Fibroblast of lung (primary cell): ENCODE measurements around the gene SEZ6L. TPM values are rescaled to one million over a fixed set of nuclear protein-coding genes. Genes with fewer than 3 reads are reported as not detected.

ENCODE experiments used
- DNase-seq, 2 donors: peaks; one replicate each; pipeline versions ENCODE4 v3.0.0 to v3.0.0-alpha.2; 2010; ENCODE audit warnings: low read depth in 2 of 2
- H2AFZ ChIP-seq: 2 replicates; pipeline ENCODE4 v1.5.1; 2012; ENCODE audit warnings: low read length, control low read depth, inconsistent platforms
- H3K27ac ChIP-seq: 2 replicates; pipeline ENCODE4 v1.5.1; 2011; ENCODE audit warnings: low read length, control low read depth; ENCODE audit not compliant: insufficient read depth
- H3K27me3 ChIP-seq: 2 replicates; pipeline ENCODE4 v1.5.1; 2011; ENCODE audit warnings: mild to moderate bottlenecking, low read length; ENCODE audit not compliant: control insufficient read depth, insufficient read depth
- H3K36me3 ChIP-seq: 2 replicates; pipeline ENCODE4 v1.5.1; 2011; ENCODE audit warnings: low read length; ENCODE audit not compliant: control insufficient read depth, insufficient read depth
- H3K4me1 ChIP-seq: 2 replicates; pipeline ENCODE4 v1.5.1; 2011; ENCODE audit warnings: low read length; ENCODE audit not compliant: control insufficient read depth, insufficient read depth; ENCODE audit errors: extremely low read depth
- H3K4me2 ChIP-seq: 2 replicates; pipeline ENCODE4 v1.5.1; 2011; ENCODE audit warnings: low read length, control low read depth; ENCODE audit not compliant: insufficient read depth; ENCODE audit errors: extremely low read depth
- H3K4me3 ChIP-seq, 4 experiments: fragments of 200-600 bp in 1 of 4; sonication (generic) in 1 of 4; replicated peaks in 1 of 4; 2 replicates each; pipeline ENCODE4 v1.5.1; 2011 to 2016; ENCODE audit warnings: low read length in 4 of 4, low read depth in 3 of 4, mild to moderate bottlenecking in 3 of 4, control low read depth in 2 of 4, inconsistent platforms in 1 of 4, mixed read lengths in 1 of 4; ENCODE audit not compliant: insufficient read depth in 1 of 4; ENCODE audit errors: control extremely low read depth in 1 of 4
- H3K79me2 ChIP-seq: 2 replicates; pipeline ENCODE4 v1.5.1; 2012; ENCODE audit warnings: mild to moderate bottlenecking, low read length, inconsistent platforms; ENCODE audit not compliant: control insufficient read depth, insufficient read depth
- H3K9ac ChIP-seq: 2 replicates; pipeline ENCODE4 v1.5.1; 2011; ENCODE audit warnings: mild to moderate bottlenecking, low read length, control low read depth; ENCODE audit not compliant: insufficient read depth
- H3K9me3 ChIP-seq: 2 replicates; pipeline ENCODE4 v1.5.1; 2012; ENCODE audit warnings: low read depth, low read length; ENCODE audit not compliant: control insufficient read depth, insufficient read depth
- H4K20me1 ChIP-seq: 2 replicates; pipeline ENCODE4 v1.5.1; 2011; ENCODE audit warnings: low read length; ENCODE audit not compliant: control insufficient read depth, insufficient read depth; ENCODE audit errors: extremely low read depth
- CTCF ChIP-seq, 2 donors: IDR thresholded peaks in 1 of 2; conservative IDR thresholded peaks in 1 of 2; 1 replicate in 1 of 2; 2 replicates in 1 of 2; pipeline ENCODE4 v1.5.1; 2011 to 2012; ENCODE audit warnings: low read length in 2 of 2, control low read depth in 1 of 2, inconsistent platforms in 1 of 2, low read depth in 1 of 2, mild to moderate bottlenecking in 1 of 2
- EZH2 ChIP-seq: IDR thresholded peaks from 2 replicates; pipeline ENCODE4 v1.5.1; 2012; ENCODE audit warnings: low read length, control low read depth, mild to moderate bottlenecking; ENCODE audit errors: missing control alignments
- polyA plus RNA-seq, 2 donors: library from polyadenylated mRNA; depleted of rRNA in 1 of 2; stranded (reverse) in 1 of 2; unstranded in 1 of 2; fragments of >200 nt; gene quantifications; 2 replicates each; pipeline ENCODE4 v1.2.1, GENCODE V29; 2011 to 2012; ENCODE audit warnings: missing spikeins in 1 of 2
- total RNA-seq: library from RNA; depleted of rRNA; stranded (reverse); fragments of >200 nt; gene quantifications from 2 replicates; pipeline ENCODE4 v1.2.1, GENCODE V29; 2014

The SEZ6L gene
- total and polyA plus RNA-seq, 2 donors (not counting 1 experiment from before 2014, with no cell fraction given) = not detected

GRCh38 chr22:26418620-26419019 is 249.4 kb downstream of the SEZ6L start:
- Histone ChIP-seq H2AFZ (no peak overlapping the region), H3K4me1 (no peaks in the 10 kb centered on the region), H3K27ac (no peak overlapping the region), H4K20me1 (no peaks in the 10 kb centered on the region), H3K9ac (no peak overlapping the region), H3K27me3 (peaks cover 3% of the 10 kb centered on the region), H3K79me2 (no peaks in the 10 kb centered on the region), H3K4me2 (no peak overlapping the region), H3K36me3 (no peaks in the 10 kb centered on the region), H3K4me3 (no peak overlapping the region), H3K9me3 (no peaks in the 10 kb centered on the region)
- TF ChIP-seq EZH2 (no peak), CTCF (conservative IDR thresholded peaks at IDR 0.05 in 1 of 2, IDR thresholded peaks at IDR 0.05 in 1 of 2; ENCODE audit: low read depth in 1 of 2, low read length in 2 of 2) (no peak)
- DNase-seq = no peak

- H2AFZ ChIP-seq = no peak overlapping the region
- H3K27me3 ChIP-seq = peaks cover 6% of the 10 kb centered on the region
- no peaks in the 10 kb centered on the region for H3K36me3 ChIP-seq
- no peak for DNase-seq
- no peak overlapping the region for H3K9ac ChIP-seq
- H3K4me2 ChIP-seq = no peak overlapping the region
- H3K79me2 ChIP-seq = no peaks in the 10 kb centered on the region
- no peaks in the 10 kb centered on the region for H3K9me3 ChIP-seq
- no peaks in the 10 kb centered on the region for H4K20me1 ChIP-seq
- no peaks in the 10 kb centered on the region for H3K4me1 ChIP-seq
- TF ChIP-seq EZH2 (no peak), CTCF (conservative IDR thresholded peaks at IDR 0.05 in 1 of 2, IDR thresholded peaks at IDR 0.05 in 1 of 2; ENCODE audit: low read depth in 1 of 2, low read length in 2 of 2) (no peak)
- H3K4me3 ChIP-seq = no peak overlapping the region
- H3K27ac ChIP-seq = no peak overlapping the region
Measured at GRCh38 chr22:26426924-26427323, 257.7 kb downstream of the SEZ6L start.

GRCh38 chr22:26428515-26429457 is 259.5 kb downstream of the SEZ6L start, which contains the start of gene ASPHD2:
Gene ASPHD2 (plus strand): TSS chr22:26429260. CDS start chr22:26433616, 4,356 bp downstream.
- peak; percentile 61 to 66 for DNase-seq
- Histone ChIP-seq H3K79me2 (no peaks in the 10 kb centered on the region), H3K4me1 (no peaks in the 10 kb centered on the region), H3K27me3 (peaks cover 6% of the 10 kb centered on the region), H2AFZ (peak within 1 kb of the TSS; percentile 63), H3K4me3 (peak within 1 kb of the TSS; percentile 61 to 84 (median 74)), H3K4me2 (peak within 1 kb of the TSS; percentile 88), H3K9ac (peak within 1 kb of the TSS; percentile 56), H3K27ac (peak within 1 kb of the TSS; percentile 56), H3K9me3 (no peaks in the 10 kb centered on the region), H4K20me1 (no peaks in the 10 kb centered on the region), H3K36me3 (no peaks in the 10 kb centered on the region)
- TF ChIP-seq CTCF (conservative IDR thresholded peaks at IDR 0.05 in 1 of 2, IDR thresholded peaks at IDR 0.05 in 1 of 2; ENCODE audit: low read depth in 1 of 2, low read length in 2 of 2) (no peak), EZH2 (no peak)
